Smooth muscle cell of trachea (primary cell): ENCODE results near the gene IFNA10. TPM values are rescaled to one million over a fixed set of nuclear protein-coding genes. Genes with fewer than 3 reads are reported as not detected.

Experiments
- total RNA-seq: library from RNA; depleted of rRNA; stranded (reverse); fragments of >200 nt; gene quantifications from 2 replicates; pipeline ENCODE4 v1.2.1, GENCODE V29; 2014

Gene IFNA10
- total RNA-seq = not detected in 2 replicates

GRCh38 chr9:21207043-21207442 lies at the start of gene IFNA10:
Gene IFNA10, minus strand, starts transcription at chr9:21207143. Its CDS starts 46 bp downstream, at chr9:21207097.

DNA sequence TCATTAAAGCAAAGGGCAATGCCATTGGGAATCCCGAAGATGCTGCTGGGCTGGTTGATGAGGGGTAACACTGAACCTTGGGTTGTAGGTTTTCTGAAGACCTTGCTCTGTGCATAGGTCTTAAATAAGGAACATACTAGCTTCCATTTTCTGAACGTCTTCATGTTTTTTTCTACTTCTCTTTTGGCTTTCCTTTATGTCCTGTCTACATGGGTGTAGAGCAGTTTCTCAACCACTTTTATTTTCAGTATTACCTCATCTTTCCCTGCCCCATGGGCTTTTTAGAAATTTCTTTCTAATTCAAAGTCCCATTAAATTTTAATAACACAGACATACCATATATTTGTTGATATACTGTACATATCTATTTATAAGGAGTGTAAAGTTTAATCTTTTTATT lies 33.0 kb upstream of the IFNA10 start, which contains the start of gene IFNA14:
IFNA14 (minus strand) TSS at position 95 of the 400 bp plus-strand sequence; CDS start at position 25, 70 bp downstream.

GRCh38 chr9:21228122-21228521 lies 21.2 kb upstream of the IFNA10 start, which contains the start of gene IFNA17:
Gene IFNA17, minus strand, starts transcription at chr9:21228222. Its CDS starts 49 bp downstream, at chr9:21228173.

GRCh38 chr9:21217211-21217610 lies 10.3 kb upstream of the IFNA10 start, which contains the start of gene IFNA16:
Gene IFNA16, minus strand, starts transcription at chr9:21217311. Its CDS starts 6 bp downstream, at chr9:21217305.

DNA sequence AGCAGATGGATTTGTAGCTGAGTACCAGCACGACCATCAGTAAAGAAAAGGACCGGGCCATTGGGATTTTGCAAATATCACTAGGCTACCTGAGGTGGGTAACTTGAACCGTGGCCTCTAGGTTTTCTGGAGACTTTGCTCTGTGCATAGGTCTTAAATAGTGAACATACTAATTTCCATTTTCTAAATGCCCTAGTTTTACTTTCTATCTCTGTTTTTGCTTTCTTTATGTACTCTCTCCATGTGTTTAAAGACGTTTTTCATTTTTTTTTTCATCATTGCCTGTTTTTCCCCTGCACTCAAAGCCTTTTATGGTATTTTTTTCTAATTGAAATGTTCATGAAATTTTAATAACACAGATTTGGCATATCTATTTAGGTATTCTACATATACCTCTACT lies 4.8 kb downstream of the IFNA10 start, which contains the start of gene IFNA7:
IFNA7 (minus strand) TSS at position 101 of the 400 bp plus-strand sequence; CDS start at position 61, 40 bp downstream.

GRCh38 chr9:21187487-21187886 lies 19.5 kb downstream of the IFNA10 start, which contains the start of gene IFNA4:
Gene IFNA4, minus strand, starts transcription at chr9:21187587. Its CDS starts 56 bp downstream, at chr9:21187531.

GRCh38 chr9:21166560-21166959 lies 40.4 kb downstream of the IFNA10 start, which contains the start of gene IFNA21:
Gene IFNA21, minus strand, starts transcription at chr9:21166660. Its CDS starts 48 bp downstream, at chr9:21166612.

Other genes starting within 250 kb of the IFNA10 start
- gene HACD4, start 175.5 kb downstream of the IFNA10 start, total RNA-seq = 13.4 and 16.3 TPM in 2 replicates
- gene IFNB1, start 129.2 kb downstream of the IFNA10 start, total RNA-seq = not detected in 2 replicates
- gene IFNW1, start 65.3 kb downstream of the IFNA10 start, total RNA-seq = not detected in 2 replicates
- not detected in 2 replicates for gene IFNA21, start 40.5 kb downstream of the IFNA10 start, total RNA-seq
- not detected in 2 replicates for gene IFNA4, start 19.6 kb downstream of the IFNA10 start, total RNA-seq
- not detected in 2 replicates for gene IFNA7, start 4.9 kb downstream of the IFNA10 start, total RNA-seq
- gene IFNA16, start 10.2 kb upstream of the IFNA10 start, total RNA-seq = not detected in 2 replicates
- gene IFNA17, start 21.1 kb upstream of the IFNA10 start, total RNA-seq = not detected in 2 replicates
- gene IFNA14, start 32.9 kb upstream of the IFNA10 start, total RNA-seq = not detected in 2 replicates
- not detected in 2 replicates for gene IFNA5, start 98.2 kb upstream of the IFNA10 start, total RNA-seq
- gene KLHL9, start 128.3 kb upstream of the IFNA10 start, total RNA-seq = 48.1 and 52.5 TPM in 2 replicates
- gene IFNA6, start 143.7 kb upstream of the IFNA10 start, total RNA-seq = not detected in 2 replicates
- not detected in 2 replicates for gene IFNA13, start 160.9 kb upstream of the IFNA10 start, total RNA-seq
- gene IFNA2, start 178.3 kb upstream of the IFNA10 start, total RNA-seq = not detected in 2 replicates
- not detected in 2 replicates for gene IFNA8, start 202.0 kb upstream of the IFNA10 start, total RNA-seq
- gene IFNA1, start 233.3 kb upstream of the IFNA10 start, total RNA-seq = not detected in 2 replicates